Measurements from ENCODE around the gene COL15A1. TPM values are rescaled to one million over a fixed set of nuclear protein-coding genes. Genes with fewer than 3 reads are reported as not detected.
"Not testable (repeated sequence)": the region's sequence is repeated elsewhere in the genome, so short reads cannot be mapped to it uniquely, and the experiment has no call there.

COL15A1 gene
- total and polyA plus RNA-seq, 4 donors, result 6.3 to 126 (median 36.4) TPM

DNA sequence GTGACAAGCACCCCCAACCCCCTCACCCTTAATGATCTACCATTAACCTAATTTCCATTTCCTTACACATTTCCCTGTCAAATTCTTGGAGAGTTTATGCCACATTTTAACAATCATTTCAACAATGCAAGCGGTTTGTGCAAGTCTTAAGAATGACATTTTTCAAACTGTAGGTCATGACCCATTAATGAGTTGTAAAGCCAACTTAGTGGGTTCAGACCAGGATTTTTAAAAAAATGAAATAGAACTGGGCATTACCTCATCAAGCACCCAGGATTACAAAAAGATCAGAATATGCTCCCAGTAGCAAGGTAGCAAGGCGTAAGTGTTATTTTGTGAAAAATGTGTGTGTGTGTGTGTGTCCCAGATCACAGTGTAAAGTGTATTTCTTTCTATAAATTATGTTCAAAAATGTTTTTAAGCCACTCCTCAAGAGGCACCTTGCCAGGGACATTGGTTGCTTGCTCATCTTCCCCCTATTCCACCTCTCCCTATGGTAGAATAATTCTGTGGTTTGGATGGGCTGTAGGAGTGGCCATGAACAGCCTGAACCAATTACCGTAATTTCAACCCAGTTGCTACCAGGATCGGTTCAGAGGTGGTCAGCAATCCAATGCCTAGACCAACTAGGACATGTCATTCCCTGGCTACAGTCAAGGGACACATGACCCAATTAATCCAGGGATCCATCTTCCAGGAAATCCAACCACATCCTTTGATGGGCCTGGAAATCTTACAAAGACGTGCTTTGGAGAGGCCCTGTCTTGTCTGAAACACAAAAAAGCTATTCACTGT lies 146.8 kb downstream of the COL15A1 start:
- H3K4me1 ChIP-seq (ENCODE audit: control insufficient read depth in 1 of 2, insufficient read depth in 2 of 2, low read length in 2 of 2), result peaks cover 0 to 2% of the 10 kb centered on the region in 2 donors
- no peak overlapping the region for H3K4me3 ChIP-seq (ENCODE audit: low read length in 2 of 2)
- H3K36me3 ChIP-seq (ENCODE audit: control insufficient read depth in 1 of 2, insufficient read depth in 2 of 2, low read length in 1 of 2), result no peaks in the 10 kb centered on the region
- no peaks in the 10 kb centered on the region for H3K27me3 ChIP-seq (ENCODE audit: control insufficient read depth in 1 of 2, insufficient read depth in 2 of 2, low read length in 1 of 2)
- ATAC-seq (ENCODE audit: low FRiP score) (no peak), DNase-seq (no peak)
- H3K27ac ChIP-seq (ENCODE audit: low read depth in 1 of 2, low read length in 2 of 2), result no peak overlapping the region
- WGBS, 2 donors, result 96% methylated on average over 5 of the region's 5 CpGs
- H3K9me3 ChIP-seq (ENCODE audit: control insufficient read depth, low read length), result no peaks in the 10 kb centered on the region
- intact Hi-C loops (cut with DNase I), result no loop called here

DNA sequence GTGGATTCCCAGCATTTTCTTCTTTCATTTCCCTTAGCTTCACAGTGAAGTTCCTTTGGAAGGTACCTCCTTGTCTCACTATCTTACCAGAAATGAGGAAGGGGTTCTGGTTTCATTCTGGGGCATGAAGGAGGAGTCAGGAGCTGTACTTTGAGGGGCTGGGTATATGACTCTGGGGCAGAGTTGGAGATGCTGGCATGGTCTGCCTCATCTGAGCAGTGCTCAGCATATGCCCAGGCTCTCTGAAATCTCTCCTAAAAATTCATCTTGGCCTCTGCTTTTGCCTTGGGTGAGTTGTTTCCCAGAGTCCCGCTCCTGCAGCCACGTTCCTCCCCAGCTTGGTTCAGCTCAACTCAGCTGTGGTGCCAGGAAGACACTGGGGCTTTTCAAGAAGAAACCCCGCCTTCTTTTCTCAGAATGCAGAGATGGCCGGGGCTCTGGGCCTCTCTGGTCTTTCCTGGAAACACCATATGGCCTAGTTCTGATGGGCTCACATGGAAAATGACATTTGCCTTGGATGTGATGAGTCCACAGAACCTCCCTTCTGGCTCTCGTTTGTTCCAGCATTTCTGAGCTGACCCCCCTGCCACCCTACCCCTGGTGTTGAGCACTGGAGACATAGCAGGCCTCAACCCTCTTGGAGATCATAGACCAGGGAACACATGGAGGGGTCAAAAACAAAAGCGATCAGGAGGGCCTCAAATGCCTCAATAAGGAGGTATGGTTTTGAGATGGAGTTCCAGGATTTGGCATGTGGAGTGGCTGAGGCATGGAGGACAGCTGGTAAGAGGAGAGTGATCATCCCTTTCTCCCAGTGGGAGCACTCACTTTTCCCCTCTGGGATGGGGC lies 149.2 kb downstream of the COL15A1 start:
- DNase-seq (no peak), ATAC-seq (ENCODE audit: low FRiP score) (no peak)
- no peaks in the 10 kb centered on the region for H3K27me3 ChIP-seq (ENCODE audit: control insufficient read depth in 1 of 2, insufficient read depth in 2 of 2, low read length in 1 of 2)
- H3K36me3 ChIP-seq (ENCODE audit: control insufficient read depth in 1 of 2, insufficient read depth in 2 of 2, low read length in 1 of 2), result no peaks in the 10 kb centered on the region
- no peaks in the 10 kb centered on the region for H3K4me1 ChIP-seq (ENCODE audit: control insufficient read depth in 1 of 2, insufficient read depth in 2 of 2, low read length in 2 of 2)
- no peaks in the 10 kb centered on the region for H3K9me3 ChIP-seq (ENCODE audit: control insufficient read depth, low read length)
- no peak overlapping the region for H3K27ac ChIP-seq (ENCODE audit: low read depth in 1 of 2, low read length in 2 of 2)
- 90 to 92% methylated on average over 6 of the region's 6 CpGs for WGBS, 2 donors
- intact Hi-C loops (cut with DNase I), result no loop called here
- H3K4me3 ChIP-seq (ENCODE audit: low read length in 2 of 2), result no peak overlapping the region

DNA sequence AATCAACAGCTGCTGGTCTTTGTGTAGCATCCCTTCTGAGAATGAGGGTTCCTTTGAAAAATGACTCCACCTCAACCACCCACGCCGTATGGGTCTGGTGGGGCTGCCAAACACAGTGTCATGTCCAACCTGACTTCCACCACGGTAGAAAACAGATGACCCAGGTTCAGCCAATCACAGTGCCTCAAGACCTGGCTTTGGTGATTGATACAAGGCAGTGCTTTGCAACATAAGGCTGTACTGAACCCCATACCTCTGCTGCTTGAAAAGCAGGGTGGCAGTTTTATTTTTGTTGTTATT lies 149.7 kb downstream of the COL15A1 start:
- DNase-seq (no peak), ATAC-seq (ENCODE audit: low FRiP score) (no peak)
- 87 to 95% methylated on average over 3 of the region's 3 CpGs for WGBS, 2 donors
- Histone ChIP-seq H3K9me3 (ENCODE audit: control insufficient read depth, low read length) (no peaks in the 10 kb centered on the region), H3K4me3 (ENCODE audit: low read length in 2 of 2) (no peak overlapping the region), H3K36me3 (ENCODE audit: control insufficient read depth in 1 of 2, insufficient read depth in 2 of 2, low read length in 1 of 2) (no peaks in the 10 kb centered on the region), H3K27me3 (ENCODE audit: control insufficient read depth in 1 of 2, insufficient read depth in 2 of 2, low read length in 1 of 2) (no peaks in the 10 kb centered on the region), H3K27ac (ENCODE audit: low read depth in 1 of 2, low read length in 2 of 2) (no peak overlapping the region), H3K4me1 (ENCODE audit: control insufficient read depth in 1 of 2, insufficient read depth in 2 of 2, low read length in 2 of 2) (no peaks in the 10 kb centered on the region)
- intact Hi-C loops (cut with DNase I), result no loop called here

DNA sequence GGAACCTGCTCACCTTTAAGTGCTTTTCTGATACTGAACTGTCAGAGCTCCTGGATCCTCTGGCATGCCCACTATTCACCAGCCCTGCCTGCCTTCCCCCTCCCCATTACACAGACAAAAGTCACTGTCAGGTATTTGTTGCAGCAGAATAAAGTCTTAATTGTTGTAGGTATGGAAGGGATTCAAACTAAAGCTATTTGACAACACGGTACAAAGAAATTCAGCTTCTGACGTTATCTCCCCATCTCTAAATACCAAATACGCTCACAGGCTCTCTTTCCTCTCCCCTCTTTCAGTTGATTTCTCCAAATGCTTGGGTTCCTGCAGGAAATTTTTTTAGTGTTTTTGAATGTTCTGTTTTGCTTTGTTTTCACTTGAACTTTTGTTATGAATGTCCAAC lies 151.9 kb downstream of the COL15A1 start:
- intact Hi-C loops (cut with DNase I), result no loop called here

DNA sequence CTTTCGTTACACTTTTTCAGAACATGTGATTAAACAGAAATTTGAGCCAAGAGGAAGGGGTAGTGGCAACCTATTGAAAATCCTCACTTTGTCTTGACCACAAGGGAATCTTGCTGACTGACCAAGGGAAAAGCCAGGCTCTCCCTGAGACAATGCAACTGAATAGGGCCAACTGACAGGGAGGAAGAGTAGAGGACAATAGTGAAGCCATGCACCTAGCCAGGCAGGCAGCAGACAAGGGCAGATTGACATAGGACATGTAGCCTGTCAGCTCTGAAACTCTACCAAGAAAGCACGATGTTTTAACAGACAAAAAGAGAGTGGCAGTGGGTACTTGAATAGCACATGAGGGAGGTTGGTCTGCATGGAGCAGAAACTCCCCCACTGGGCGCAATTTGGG lies 152.7 kb downstream of the COL15A1 start:
- WGBS, 2 donors, result 89 to 96% methylated on average over 3 of the region's 3 CpGs
- H3K4me1 ChIP-seq (ENCODE audit: control insufficient read depth in 1 of 2, insufficient read depth in 2 of 2, low read length in 2 of 2), result no peaks in the 10 kb centered on the region
- no peak overlapping the region for H3K4me3 ChIP-seq (ENCODE audit: low read length in 2 of 2)
- ATAC-seq (ENCODE audit: low FRiP score) (no peak), DNase-seq (no peak)
- H3K27me3 ChIP-seq (ENCODE audit: control insufficient read depth in 1 of 2, insufficient read depth in 2 of 2, low read length in 1 of 2), result no peaks in the 10 kb centered on the region
- H3K27ac ChIP-seq (ENCODE audit: low read depth in 1 of 2, low read length in 2 of 2), result no peak overlapping the region
- no peaks in the 10 kb centered on the region for H3K9me3 ChIP-seq (ENCODE audit: control insufficient read depth, low read length)
- H3K36me3 ChIP-seq (ENCODE audit: control insufficient read depth in 1 of 2, insufficient read depth in 2 of 2, low read length in 1 of 2), result no peaks in the 10 kb centered on the region
- intact Hi-C loops (cut with DNase I), result no loop called here

More for the DNA sequence above, 151.9 kb downstream of the COL15A1 start:
- H3K4me1 ChIP-seq (ENCODE audit: control insufficient read depth in 1 of 2, insufficient read depth in 2 of 2, low read length in 2 of 2), result no peaks in the 10 kb centered on the region
- 92 to 95% methylated on average over 3 of the region's 3 CpGs for WGBS, 2 donors
- no peaks in the 10 kb centered on the region for H3K9me3 ChIP-seq (ENCODE audit: control insufficient read depth, low read length)
- DNase-seq (no peak), ATAC-seq (ENCODE audit: low FRiP score) (no peak)
- no peak overlapping the region for H3K27ac ChIP-seq (ENCODE audit: low read depth in 1 of 2, low read length in 2 of 2)
- no peak overlapping the region for H3K4me3 ChIP-seq (ENCODE audit: low read length in 2 of 2)
- no peaks in the 10 kb centered on the region for H3K36me3 ChIP-seq (ENCODE audit: control insufficient read depth in 1 of 2, insufficient read depth in 2 of 2, low read length in 1 of 2)
- no peaks in the 10 kb centered on the region for H3K27me3 ChIP-seq (ENCODE audit: control insufficient read depth in 1 of 2, insufficient read depth in 2 of 2, low read length in 1 of 2)

DNA sequence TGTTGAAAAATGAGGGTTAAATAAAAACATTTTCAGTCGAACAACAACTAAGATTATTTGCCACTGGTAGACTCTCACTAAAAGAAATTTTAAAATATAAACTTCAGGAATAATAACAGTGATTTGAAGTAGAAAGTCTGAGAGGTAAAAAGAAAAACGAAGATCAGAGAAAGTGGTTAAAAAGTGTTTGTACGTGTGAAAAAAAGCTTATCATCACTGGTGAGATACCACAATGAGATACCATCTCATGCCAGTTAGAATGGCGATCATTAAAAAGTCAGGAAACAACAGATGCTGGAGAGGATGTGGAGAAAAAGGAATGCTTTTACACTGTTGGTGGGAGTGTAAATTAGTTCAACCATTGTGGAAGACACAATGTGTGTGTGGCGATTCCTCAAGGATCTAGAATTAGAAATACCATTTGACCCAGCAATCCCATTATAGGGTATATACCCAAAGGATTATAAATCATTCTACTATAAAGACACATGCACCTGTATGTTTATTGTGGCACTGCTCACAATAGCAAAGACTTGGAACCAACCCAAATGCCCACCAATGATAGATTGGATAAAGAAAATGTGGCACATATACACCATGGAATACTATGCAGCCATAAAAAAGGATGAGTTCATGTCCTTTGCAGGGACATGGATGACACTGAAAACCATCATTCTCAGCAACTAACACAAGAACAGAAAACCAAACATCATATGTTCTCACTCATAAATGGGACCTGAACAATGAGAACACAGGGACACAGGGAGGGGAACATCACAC lies 156.3 kb downstream of the COL15A1 start:
- intact Hi-C loops (cut with DNase I), result loop anchor here in 1 of 2 donors (5.0 kb wide), 1 partner anchor 68 kb away; no protein-coding TSS in a partner anchor
- 92 to 97% methylated on average over 5 of the region's 5 CpGs for WGBS, 2 donors
- H3K27ac ChIP-seq (ENCODE audit: low read depth in 1 of 2, low read length in 2 of 2); H3K4me3 ChIP-seq (ENCODE audit: low read length in 2 of 2); DNase-seq; H3K9me3 ChIP-seq (ENCODE audit: control insufficient read depth, low read length); ATAC-seq (ENCODE audit: low FRiP score); H3K36me3 ChIP-seq (ENCODE audit: control insufficient read depth in 1 of 2, insufficient read depth in 2 of 2, low read length in 1 of 2); H3K27me3 ChIP-seq (ENCODE audit: control insufficient read depth in 1 of 2, insufficient read depth in 2 of 2, low read length in 1 of 2); H3K4me1 ChIP-seq (ENCODE audit: control insufficient read depth in 1 of 2, insufficient read depth in 2 of 2, low read length in 2 of 2): not testable (repeated sequence)

DNA sequence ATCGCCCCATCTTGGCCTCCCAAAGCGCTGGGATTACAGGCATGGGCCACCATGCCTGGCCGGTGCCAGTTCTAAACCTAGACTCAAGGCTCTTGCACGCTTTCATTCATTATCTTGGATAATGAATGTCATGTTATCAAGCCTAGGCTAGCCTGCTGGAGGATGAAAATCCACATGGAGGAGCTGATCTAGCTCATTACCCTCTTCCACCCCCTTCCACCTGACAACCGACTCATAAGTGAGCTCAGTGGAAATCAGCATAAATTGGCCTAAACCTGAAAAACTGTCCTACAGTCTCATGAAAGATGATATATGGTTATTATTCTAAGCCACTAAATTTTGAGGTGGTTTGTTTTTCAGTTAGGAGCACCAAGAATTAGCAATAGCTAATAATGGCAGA lies 157.6 kb downstream of the COL15A1 start:
- Histone ChIP-seq H3K27ac (ENCODE audit: low read depth in 1 of 2, low read length in 2 of 2) (no peak overlapping the region), H3K4me1 (ENCODE audit: control insufficient read depth in 1 of 2, insufficient read depth in 2 of 2, low read length in 2 of 2) (peaks cover 0 to 2% of the 10 kb centered on the region in 2 donors), H3K9me3 (ENCODE audit: control insufficient read depth, low read length) (no peaks in the 10 kb centered on the region), H3K27me3 (ENCODE audit: control insufficient read depth in 1 of 2, insufficient read depth in 2 of 2, low read length in 1 of 2) (no peaks in the 10 kb centered on the region), H3K4me3 (ENCODE audit: low read length in 2 of 2) (no peak overlapping the region), H3K36me3 (ENCODE audit: control insufficient read depth in 1 of 2, insufficient read depth in 2 of 2, low read length in 1 of 2) (no peaks in the 10 kb centered on the region)
- no peak for ATAC-seq (ENCODE audit: low FRiP score)
- WGBS, 2 donors, result 97% methylated on average over 5 of the region's 5 CpGs
- no peak for DNase-seq
- intact Hi-C loops (cut with DNase I), result loop anchor here in 1 of 2 donors (5.0 kb wide), 1 partner anchor 69 kb away; no protein-coding TSS in a partner anchor

DNA sequence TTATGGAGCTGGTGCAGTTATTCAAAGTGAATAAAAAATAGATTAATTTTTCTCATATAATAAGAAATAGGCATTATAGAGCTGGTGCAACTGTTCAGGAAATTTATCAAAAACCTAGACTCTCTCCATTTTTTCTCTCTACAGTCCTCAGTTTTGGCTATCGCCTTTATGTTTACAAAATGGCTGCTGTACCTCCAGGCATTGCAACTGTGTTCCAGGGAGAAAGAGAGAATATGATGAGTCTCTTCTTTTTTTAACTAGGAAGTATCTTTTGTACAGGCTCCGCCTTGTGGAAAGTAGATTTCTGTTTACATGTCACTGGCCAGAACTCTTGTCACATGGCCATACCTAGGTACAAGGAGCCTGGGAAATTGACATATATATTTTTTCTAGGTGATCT lies 158.1 kb downstream of the COL15A1 start:
- 98 to 100% methylated on average over 2 of the region's 2 CpGs for WGBS, 2 donors
- intact Hi-C loops (cut with DNase I), result loop anchor here in 1 of 2 donors (5.0 kb wide), 1 partner anchor 70 kb away; no protein-coding TSS in a partner anchor
- Histone ChIP-seq H3K9me3 (ENCODE audit: control insufficient read depth, low read length) (no peaks in the 10 kb centered on the region), H3K36me3 (ENCODE audit: control insufficient read depth in 1 of 2, insufficient read depth in 2 of 2, low read length in 1 of 2) (no peaks in the 10 kb centered on the region), H3K4me3 (ENCODE audit: low read length in 2 of 2) (no peak overlapping the region), H3K27ac (ENCODE audit: low read depth in 1 of 2, low read length in 2 of 2) (no peak overlapping the region), H3K27me3 (ENCODE audit: control insufficient read depth in 1 of 2, insufficient read depth in 2 of 2, low read length in 1 of 2) (no peaks in the 10 kb centered on the region), H3K4me1 (ENCODE audit: control insufficient read depth in 1 of 2, insufficient read depth in 2 of 2, low read length in 2 of 2) (peaks cover 0 to 2% of the 10 kb centered on the region in 2 donors)
- DNase-seq, result no peak
- no peak for ATAC-seq (ENCODE audit: low FRiP score)
